Measurements from ENCODE around the gene C12orf42. TPM values are rescaled to one million over a fixed set of nuclear protein-coding genes. Genes with fewer than 3 reads are reported as not detected.

C12orf42 gene
- total RNA-seq, 1 experiment from 2014 or later, result not detected

DNA sequence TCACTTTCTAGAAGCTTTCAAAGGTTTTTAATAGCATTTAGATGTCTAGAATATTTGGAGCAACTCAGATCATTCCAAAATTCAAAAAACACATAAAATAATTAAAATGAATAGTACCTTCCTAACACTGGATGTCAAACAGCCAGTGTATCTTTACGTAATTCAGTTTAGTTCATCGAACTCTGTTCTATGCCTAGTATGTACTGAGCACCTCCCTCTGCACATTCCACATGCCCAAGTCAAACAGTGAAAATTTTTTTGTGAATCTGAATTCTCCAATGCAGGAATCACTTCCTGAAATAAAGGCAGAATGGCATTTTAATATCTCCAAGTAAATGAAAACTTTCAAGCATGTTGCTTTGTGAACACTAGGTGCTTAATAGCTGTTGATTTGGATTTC, 192.3 kb downstream of the C12orf42 start:
- Histone ChIP-seq H3K9me2 (ENCODE audit: insufficient read depth) (no peaks in the 10 kb centered on the region), H3K9me3 (ENCODE audit: insufficient read depth, low read depth) (no peaks in the 10 kb centered on the region), H3K27ac (no peak overlapping the region), H4K20me1 (ENCODE audit: insufficient read depth) (no peaks in the 10 kb centered on the region), H3F3A (ENCODE audit: insufficient read depth, low read depth) (no peaks in the 10 kb centered on the region), H2AFZ (no peak overlapping the region), H3K27me3 (ENCODE audit: insufficient read depth, low read depth) (peaks cover 18% of the 10 kb centered on the region), H3K4me3 (no peak overlapping the region), H3K4me2 (no peak overlapping the region), H3K36me3 (ENCODE audit: low read depth) (no peaks in the 10 kb centered on the region), H3K79me2 (ENCODE audit: low read depth) (no peaks in the 10 kb centered on the region), H3K4me1 (replicated peaks; ENCODE audit: insufficient read depth) (no peaks in the 10 kb centered on the region)
- no peak for DNase-seq
- BruUV-seq (replicated peaks), result no TSS peak
- CTCF ChIA-PET, result no interaction called here
- intact Hi-C loops (cut with micrococcal nuclease; ENCODE audit: unreplicated experiment), result no loop called here
- no peak for TF ChIP-seq EZH2 (IDR thresholded peaks at IDR 0.05; ENCODE audit: low read depth)
- TF ChIP-seq CTCF (conservative IDR thresholded peaks at IDR 0.05), result no peak
- POLR2A ChIA-PET (ENCODE audit: unreplicated experiment), result no interaction called here

- TF ChIP-seq CTCF (conservative IDR thresholded peaks at IDR 0.05) (no peak), EZH2 (IDR thresholded peaks at IDR 0.05; ENCODE audit: low read depth) (no peak)
- H3K9me2 ChIP-seq (ENCODE audit: insufficient read depth), result no peaks in the 10 kb centered on the region
- H3K9me3 ChIP-seq (ENCODE audit: insufficient read depth, low read depth), result no peaks in the 10 kb centered on the region
- H3K79me2 ChIP-seq (ENCODE audit: low read depth), result no peaks in the 10 kb centered on the region
- POLR2A ChIA-PET (ENCODE audit: unreplicated experiment), result no interaction called here
- H3K36me3 ChIP-seq (ENCODE audit: low read depth), result no peaks in the 10 kb centered on the region
- H3K4me3 ChIP-seq, result no peak overlapping the region
- CTCF ChIA-PET, result no interaction called here
- no TSS peak for BruUV-seq (replicated peaks)
- no peak for DNase-seq
- no peak overlapping the region for H3K4me2 ChIP-seq
- H4K20me1 ChIP-seq (ENCODE audit: insufficient read depth), result no peaks in the 10 kb centered on the region
- H3F3A ChIP-seq (ENCODE audit: insufficient read depth, low read depth), result no peaks in the 10 kb centered on the region
- H3K4me1 ChIP-seq (replicated peaks; ENCODE audit: insufficient read depth), result no peaks in the 10 kb centered on the region
- intact Hi-C loops (cut with micrococcal nuclease; ENCODE audit: unreplicated experiment), result no loop called here
- H2AFZ ChIP-seq, result no peak overlapping the region
- peaks cover 18% of the 10 kb centered on the region for H3K27me3 ChIP-seq (ENCODE audit: insufficient read depth, low read depth)
- H3K27ac ChIP-seq, result no peak overlapping the region
These were observed 193.9 kb downstream of the C12orf42 start for GRCh38 chr12:103301642-103302591.

DNA sequence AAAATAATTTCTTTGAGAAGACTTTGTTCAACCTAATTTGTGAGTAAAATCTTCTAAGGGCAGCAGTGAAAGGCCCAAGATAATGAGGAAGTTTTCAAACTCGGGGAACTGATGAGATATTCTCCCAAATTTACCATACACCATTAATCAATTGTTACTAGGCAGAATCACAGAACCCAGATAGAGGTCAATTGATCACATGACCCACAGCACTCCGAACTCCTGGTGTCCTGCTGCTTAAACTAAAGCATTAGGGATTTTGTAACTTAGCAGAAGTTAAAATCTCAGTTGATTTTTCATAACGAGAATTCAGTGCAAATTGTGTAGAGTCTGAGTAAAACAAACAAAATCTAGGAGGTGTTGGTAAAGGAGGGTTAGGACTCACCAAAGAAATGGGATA, 207.8 kb downstream of the C12orf42 start:
- H3K9me3 ChIP-seq (ENCODE audit: insufficient read depth, low read depth), result no peaks in the 10 kb centered on the region

More for the DNA sequence above, 207.8 kb downstream of the C12orf42 start:
- no peak overlapping the region for H3K4me2 ChIP-seq
- no TSS peak for BruUV-seq (replicated peaks)
- intact Hi-C loops (cut with micrococcal nuclease; ENCODE audit: unreplicated experiment), result no loop called here
- CTCF ChIA-PET, result no interaction called here
- no peak for TF ChIP-seq EZH2 (IDR thresholded peaks at IDR 0.05; ENCODE audit: low read depth)
- no peaks in the 10 kb centered on the region for H4K20me1 ChIP-seq (ENCODE audit: insufficient read depth)
- H2AFZ ChIP-seq, result no peak overlapping the region
- POLR2A ChIA-PET (ENCODE audit: unreplicated experiment), result no interaction called here
- no peak overlapping the region for H3K27ac ChIP-seq
- no peaks in the 10 kb centered on the region for H3K27me3 ChIP-seq (ENCODE audit: insufficient read depth, low read depth)
- no peaks in the 10 kb centered on the region for H3F3A ChIP-seq (ENCODE audit: insufficient read depth, low read depth)
- DNase-seq, result no peak
- H3K36me3 ChIP-seq (ENCODE audit: low read depth), result no peaks in the 10 kb centered on the region
- no peak overlapping the region for H3K4me3 ChIP-seq
- H3K9me2 ChIP-seq (ENCODE audit: insufficient read depth), result no peaks in the 10 kb centered on the region
- H3K4me1 ChIP-seq (replicated peaks; ENCODE audit: insufficient read depth), result no peaks in the 10 kb centered on the region
- H3K79me2 ChIP-seq (ENCODE audit: low read depth), result no peaks in the 10 kb centered on the region
